NK-92 (cell line): ENCODE data around the gene SNRPD1.
"Not testable (repeated sequence)": the region's sequence is repeated elsewhere in the genome, so short reads cannot be mapped to it uniquely, and the experiment has no call there.

Experiments used
- DNase-seq: peaks from one replicate; lab custom pipeline; 2025; ENCODE audit not compliant: unreplicated experiment; lab: John Stamatoyannopoulos, UW

SNRPD1 gene

GRCh38 chr18:21634588-21635199, 22.6 kb downstream of the SNRPD1 start:
- DNase-seq = no peak

- DNase-seq = no peak
Observed at GRCh38 chr18:21636769-21637168, 24.7 kb downstream of the SNRPD1 start.

GRCh38 chr18:21638822-21639221, 26.7 kb downstream of the SNRPD1 start:
- DNase-seq = no peak

GRCh38 chr18:21640375-21640774, 28.3 kb downstream of the SNRPD1 start:
- not testable (repeated sequence) for DNase-seq

DNA sequence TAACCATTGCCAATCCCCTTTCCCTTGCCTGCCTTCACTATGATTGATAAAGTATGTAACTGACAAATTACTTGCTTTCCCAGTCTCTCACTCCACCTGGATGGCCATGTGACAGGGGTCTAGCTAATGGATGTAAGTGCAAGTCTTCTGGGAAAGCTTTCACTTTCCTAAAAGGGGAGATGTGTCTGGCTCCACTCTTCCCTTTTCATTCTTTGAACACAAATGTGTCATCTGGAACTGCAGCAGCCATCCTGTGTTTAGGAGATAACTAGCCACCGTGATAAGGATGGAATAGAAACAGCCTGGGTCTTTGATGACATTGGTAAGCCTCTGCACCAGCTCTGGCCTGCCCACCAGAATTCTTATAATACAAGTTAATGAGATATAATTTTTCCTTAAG, 38.2 kb downstream of the SNRPD1 start:
- DNase-seq = no peak

DNA sequence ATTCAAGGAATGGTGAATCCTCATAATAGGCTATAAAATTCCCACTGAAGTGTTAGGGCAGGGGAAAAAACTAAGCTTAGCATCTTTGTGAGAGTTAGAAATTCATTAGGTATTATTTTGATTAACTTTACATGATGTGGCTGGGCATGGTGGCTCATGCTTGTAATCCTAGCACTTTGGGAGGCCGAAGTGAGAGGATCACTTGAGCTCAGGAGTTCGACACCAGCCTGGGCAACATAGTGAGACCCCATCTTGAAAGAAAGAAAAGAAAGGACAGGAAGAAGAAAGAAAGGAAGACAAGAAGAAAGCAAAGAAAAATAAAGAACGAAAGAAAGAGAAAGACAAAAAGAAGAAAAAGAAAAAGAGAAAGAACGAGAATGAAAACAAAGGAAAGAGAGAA, 40.0 kb downstream of the SNRPD1 start:
- no peak for DNase-seq

- DNase-seq = no peak
Observed at GRCh38 chr18:21653361-21653760, 41.2 kb downstream of the SNRPD1 start.

DNA sequence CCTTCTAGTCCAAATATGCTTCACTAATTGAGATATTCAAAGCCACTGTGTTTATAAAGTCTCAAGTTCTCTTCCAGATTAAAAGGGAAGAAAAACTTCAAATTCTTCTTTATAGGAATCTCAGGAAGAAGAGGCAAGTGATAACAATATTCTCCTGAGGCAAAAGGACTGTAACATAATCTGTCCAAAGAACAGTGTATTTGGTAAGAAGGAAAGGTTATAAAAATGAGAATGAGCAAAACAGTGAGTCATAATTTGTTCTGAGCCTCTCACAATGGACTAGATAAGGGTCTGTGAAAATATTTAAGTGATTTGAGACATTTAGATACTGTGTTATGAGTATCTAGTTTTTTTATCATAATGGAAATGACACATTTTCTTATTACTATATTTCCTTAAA, 44.3 kb downstream of the SNRPD1 start:
- DNase-seq = no peak

GRCh38 chr18:21660078-21660477, 48.0 kb downstream of the SNRPD1 start:
- DNase-seq = no peak

- no peak for DNase-seq
Observed at GRCh38 chr18:21662581-21662980, 50.5 kb downstream of the SNRPD1 start.

GRCh38 chr18:21663578-21663977, 51.5 kb downstream of the SNRPD1 start:
- no peak for DNase-seq

DNA sequence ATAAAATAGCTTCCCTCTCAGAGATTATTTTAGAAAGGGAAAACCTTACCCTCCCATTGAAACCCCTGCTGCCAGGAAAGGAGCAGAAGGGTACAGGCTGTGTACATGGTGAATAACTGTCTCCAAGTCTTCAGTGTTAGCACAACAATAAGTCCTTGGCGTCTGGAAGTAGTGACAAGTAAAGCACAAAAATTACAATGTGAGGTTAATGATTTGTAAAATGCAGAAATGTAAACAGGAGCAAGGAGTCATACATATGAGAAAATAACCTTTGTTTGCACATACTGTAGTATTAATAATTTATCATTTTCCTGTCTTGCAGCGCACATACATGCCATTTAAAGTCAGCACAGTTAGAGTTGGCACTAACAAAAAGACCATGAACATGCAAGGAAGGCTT, 52.0 kb downstream of the SNRPD1 start:
- no peak for DNase-seq

- no peak for DNase-seq
Observed at GRCh38 chr18:21669736-21670285, 57.7 kb downstream of the SNRPD1 start.

GRCh38 chr18:21672521-21673267, 60.6 kb downstream of the SNRPD1 start:
- DNase-seq = no peak

DNA sequence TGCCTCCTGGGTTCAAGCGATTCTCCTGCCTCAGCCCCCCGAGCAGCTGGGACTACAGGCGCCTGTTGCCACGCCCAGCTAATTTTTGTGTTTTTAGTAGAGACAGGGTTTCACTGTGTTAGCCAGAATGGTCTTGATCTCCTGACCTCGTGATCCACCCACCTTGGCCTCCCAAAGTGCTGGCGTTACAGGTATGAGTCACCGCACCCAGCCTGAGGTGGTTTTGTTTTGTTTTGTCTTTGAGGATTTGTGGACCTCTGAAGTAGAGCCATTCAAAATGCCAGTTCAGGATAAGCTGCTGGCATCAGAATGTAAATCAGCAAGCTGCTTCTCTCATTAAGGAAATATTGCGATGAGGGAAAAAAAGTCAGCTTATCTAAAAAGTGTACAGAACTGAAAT, 63.2 kb downstream of the SNRPD1 start:
- DNase-seq = not testable (repeated sequence)

DNA sequence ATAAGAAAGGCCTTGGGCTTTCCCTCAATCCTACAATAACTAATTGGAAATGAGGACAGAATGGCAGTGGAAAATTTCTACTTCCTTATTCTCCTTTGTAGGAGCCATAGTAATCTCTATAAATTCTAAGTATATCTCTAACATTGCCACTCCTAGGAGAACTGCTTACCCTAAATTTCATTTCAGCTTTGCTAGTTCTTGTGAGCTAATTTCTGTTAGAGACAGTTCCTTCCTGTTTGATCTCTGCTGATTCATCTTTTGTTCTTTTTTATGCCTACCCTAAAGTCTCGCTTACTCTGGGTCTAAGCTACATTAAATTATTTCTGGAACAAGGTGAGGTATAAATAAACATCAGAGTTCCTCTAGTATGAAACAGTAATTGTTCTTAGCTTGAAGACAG, 66.7 kb downstream of the SNRPD1 start:
- DNase-seq = no peak

DNA sequence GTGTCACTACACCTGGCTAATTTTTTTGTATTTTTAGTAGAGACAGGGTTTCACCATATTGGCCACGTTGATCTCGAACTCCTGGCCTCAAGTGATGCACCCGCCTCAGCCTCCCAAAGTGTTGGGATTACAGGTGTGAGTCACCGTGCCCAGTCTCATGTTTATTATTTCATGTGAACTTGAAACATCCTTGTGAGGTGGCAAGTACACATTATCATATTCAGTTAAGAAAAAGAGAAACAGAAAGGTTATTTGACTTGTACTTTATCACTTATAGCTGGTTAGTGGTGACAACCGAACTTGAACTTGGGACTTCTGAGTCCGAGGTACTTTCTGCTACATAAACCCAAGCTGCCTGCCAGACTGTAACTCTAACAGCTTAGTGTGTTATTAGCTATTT, 68.0 kb downstream of the SNRPD1 start:
- DNase-seq = no peak

DNA sequence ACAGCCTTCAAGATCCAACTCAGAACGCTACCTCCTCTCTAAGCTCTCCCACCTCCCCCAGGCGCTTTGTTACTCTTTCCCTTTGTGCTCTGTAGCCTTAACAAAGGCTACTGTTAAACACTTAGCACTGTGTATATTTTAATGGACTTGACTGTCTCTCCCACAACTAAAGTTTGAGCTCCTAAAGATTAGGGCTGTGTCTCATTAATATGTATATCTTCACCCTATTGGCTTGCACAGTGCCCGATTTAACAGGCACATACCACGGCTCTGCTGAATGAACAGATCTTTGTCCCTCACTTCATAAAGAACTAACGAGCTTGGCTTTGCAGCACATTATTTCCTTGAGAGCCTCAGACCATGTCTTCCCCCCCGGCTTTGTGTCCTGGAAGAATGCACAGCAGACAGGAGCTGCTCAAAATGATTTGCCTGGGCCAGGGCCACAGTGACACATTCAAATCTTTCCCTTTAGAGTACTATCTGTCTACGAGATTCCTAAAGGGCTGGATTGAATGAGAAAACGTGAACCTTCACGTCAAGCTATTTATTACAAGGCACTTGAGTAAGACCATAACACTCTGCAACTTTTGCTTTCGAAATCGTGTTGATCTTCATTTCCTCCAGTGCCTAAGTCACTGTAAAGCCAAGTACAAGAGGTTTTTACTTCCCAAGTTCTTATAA, 70.4 kb downstream of the SNRPD1 start:
- no peak for DNase-seq
